GM19397 (cell line): Measurements from ENCODE around the gene TRIM4.
"Not testable (repeated sequence)": the region's sequence is repeated elsewhere in the genome, so short reads cannot be mapped to it uniquely, and the experiment has no call there.

Experiments
- ATAC-seq: cut with Tn5 transposase; IDR thresholded peaks from one replicate; pipeline ENCODE4 v1.9.1; 2021; ENCODE audit warnings: mild to moderate bottlenecking, moderate library complexity; ENCODE audit not compliant: unreplicated experiment

Gene TRIM4

GRCh38 chr7:99923200-99923599 lies 3.9 kb upstream of the TRIM4 start:
- ATAC-seq, result no peak

GRCh38 chr7:99920149-99920548 lies 819 bp upstream of the TRIM4 start:
- ATAC-seq, result no peak

GRCh38 chr7:99919814-99920112 lies 433 bp upstream of the TRIM4 start:
- ATAC-seq, result no peak

GRCh38 chr7:99910976-99911375 lies 8.4 kb downstream of the TRIM4 start:
- ATAC-seq, result no peak

- ATAC-seq, result no peak
These were observed 17.7 kb downstream of the TRIM4 start for GRCh38 chr7:99901581-99901980.

- no peak for ATAC-seq
These were observed 19.4 kb downstream of the TRIM4 start for GRCh38 chr7:99899830-99900519.

- no peak for ATAC-seq
These were observed 20.5 kb downstream of the TRIM4 start for GRCh38 chr7:99898836-99899235.

- ATAC-seq, result no peak
These were observed 21.3 kb downstream of the TRIM4 start for GRCh38 chr7:99898023-99898357.

- ATAC-seq, result no peak
These were observed 21.9 kb downstream of the TRIM4 start for GRCh38 chr7:99897322-99898022.

- no peak for ATAC-seq
These were observed 24.6 kb downstream of the TRIM4 start for GRCh38 chr7:99894738-99895137.

- no peak for ATAC-seq
These were observed 26.1 kb downstream of the TRIM4 start for GRCh38 chr7:99893280-99893679.

- not testable (repeated sequence) for ATAC-seq
These were observed 29.0 kb downstream of the TRIM4 start for GRCh38 chr7:99890348-99890747.

- ATAC-seq, result not testable (repeated sequence)
These were observed 31.0 kb downstream of the TRIM4 start for GRCh38 chr7:99888366-99888765.

GRCh38 chr7:99881370-99881769 lies 38.0 kb downstream of the TRIM4 start:
- ATAC-seq, result no peak

GRCh38 chr7:99876933-99877332 lies 42.4 kb downstream of the TRIM4 start, which contains the start of gene OR2AE1:
Gene OR2AE1 (minus strand): TSS chr7:99877033. CDS start chr7:99877033, 0 bp downstream.
- ATAC-seq, result no peak

- no peak for ATAC-seq
These were observed 42.8 kb downstream of the TRIM4 start for GRCh38 chr7:99876491-99876890.

- no peak for ATAC-seq
These were observed 51.1 kb downstream of the TRIM4 start for GRCh38 chr7:99868246-99868645.

GRCh38 chr7:99867477-99867876 lies 51.9 kb downstream of the TRIM4 start:
- ATAC-seq, result not testable (repeated sequence)

GRCh38 chr7:99863847-99864440 lies 55.4 kb downstream of the TRIM4 start:
- no peak for ATAC-seq

GRCh38 chr7:99860281-99861127 lies 58.8 kb downstream of the TRIM4 start:
- no peak for ATAC-seq

- ATAC-seq, result no peak
These were observed 64.1 kb downstream of the TRIM4 start for GRCh38 chr7:99855236-99855635.
